Endothelial cell of umbilical vein (primary cell): ENCODE results near the gene PIWIL4. TPM values are rescaled to one million over a fixed set of nuclear protein-coding genes. Genes with fewer than 3 reads are reported as not detected.

Experiments used
- BruUV-seq: library from RNA; stranded (reverse); fragments of 400-500 nt; replicated peaks from 2 replicates; lab custom pipeline; 2021; lab: Mats Ljungman, UMichigan
- CTCF ChIA-PET: fragments of 300-600, 350-600 bp; sonication (Branson Sonifier 250); formaldehyde crosslinking; loops from one replicate; lab custom pipeline; 2021; ENCODE audit warnings: antibody characterized with exemption, inconsistent platforms; lab: Charles Lee
- POLR2A ChIA-PET: fragments of 300-600, 350-600 bp; sonication (Branson Sonifier 250); formaldehyde crosslinking; loops from one replicate; lab custom pipeline; 2021; ENCODE audit warnings: antibody characterized with exemption, inconsistent platforms; lab: Charles Lee
- DNase-seq: peaks from one replicate; pipeline ENCODE4 v3.0.0-alpha.2; 2011; ENCODE audit warnings: low read depth, low spot score
- FAIRE-seq: peaks from 2 replicates; lab custom pipeline; 2011; peaks lifted over from hg19 to GRCh38; lab: Jason Lieb, UNC
- H2AFZ ChIP-seq: 2 replicates; pipeline ENCODE4 v1.6.0; 2012; ENCODE audit warnings: low read depth, low read length, control low read depth, inconsistent platforms
- H3K27ac ChIP-seq: 2 replicates; pipeline ENCODE4 v1.5.1; 2011; ENCODE audit warnings: low read depth, mild to moderate bottlenecking, control low read depth, low read length, moderate library complexity; ENCODE audit not compliant: insufficient read depth
- H3K27me3 ChIP-seq, 2 experiments: 2 replicates each; pipeline versions ENCODE4 v1.6.0 to v1.6.1; 2011; ENCODE audit warnings: low read length in 2 of 2, mixed read lengths in 1 of 2; ENCODE audit not compliant: control insufficient read depth in 2 of 2, insufficient read depth in 2 of 2
- H3K36me3 ChIP-seq, 2 experiments: 2 replicates in 1 of 2; 3 replicates in 1 of 2; pipeline ENCODE4 v1.5.1; 2011; ENCODE audit warnings: low read length in 2 of 2, mild to moderate bottlenecking in 1 of 2, moderate library complexity in 1 of 2; ENCODE audit not compliant: control insufficient read depth in 2 of 2, insufficient read depth in 2 of 2; ENCODE audit errors: extremely low read depth in 1 of 2
- H3K4me1 ChIP-seq: 3 replicates; pipeline ENCODE4 v1.5.1; 2011; ENCODE audit warnings: mild to moderate bottlenecking, low read length; ENCODE audit not compliant: control insufficient read depth, insufficient read depth; ENCODE audit errors: extremely low read depth
- H3K4me2 ChIP-seq: 2 replicates; pipeline ENCODE4 v1.6.1; 2011; ENCODE audit warnings: low read length, control low read depth, mixed read lengths; ENCODE audit not compliant: insufficient read depth
- H3K4me3 ChIP-seq, 3 experiments: fragments of 200-600 bp in 1 of 3; sonication (generic), shearing (Covaris generic) in 1 of 3; replicated peaks in 1 of 3; 2 replicates each; pipeline ENCODE4 v1.5.1; 2011 to 2016; ENCODE audit warnings: control low read depth in 3 of 3, low read length in 3 of 3, mild to moderate bottlenecking in 2 of 3, inconsistent platforms in 1 of 3, low read depth in 1 of 3, moderate library complexity in 1 of 3; ENCODE audit not compliant: insufficient read depth in 1 of 3
- H3K79me2 ChIP-seq: 2 replicates; pipeline ENCODE4 v1.6.0; 2012; ENCODE audit warnings: low read length, inconsistent platforms; ENCODE audit not compliant: control insufficient read depth, insufficient read depth
- H3K9ac ChIP-seq: replicated peaks from 2 replicates; pipeline ENCODE3; 2011; ENCODE audit warnings: low read length, control low read depth; ENCODE audit not compliant: insufficient read depth; ENCODE audit errors: extremely low read depth
- H3K9me1 ChIP-seq: replicated peaks from 3 replicates; pipeline ENCODE4 v1.6.0; 2011; ENCODE audit warnings: mild to moderate bottlenecking, low read length; ENCODE audit not compliant: control insufficient read depth, insufficient read depth; ENCODE audit errors: extremely low read depth
- H3K9me3 ChIP-seq: replicated peaks from 2 replicates; pipeline ENCODE4 v1.5.1; 2012; ENCODE audit warnings: low read length, inconsistent platforms; ENCODE audit not compliant: control insufficient read depth, insufficient read depth
- H4K20me1 ChIP-seq: replicated peaks from 2 replicates; pipeline ENCODE3; 2011; ENCODE audit warnings: mild to moderate bottlenecking, low read length; ENCODE audit not compliant: control insufficient read depth, insufficient read depth; ENCODE audit errors: extremely low read depth
- EZH2 ChIP-seq: IDR thresholded peaks from 2 replicates; pipeline ENCODE4 v1.6.1; 2012; ENCODE audit warnings: borderline replicate concordance, low read depth, mild to moderate bottlenecking, moderate library complexity, low read length, inconsistent platforms; ENCODE audit not compliant: severe bottlenecking
- FOS ChIP-seq: IDR thresholded peaks from 2 replicates; pipeline ENCODE4 v1.6.1; 2011; ENCODE audit warnings: mild to moderate bottlenecking, low read length, moderate library complexity, borderline replicate concordance; ENCODE audit not compliant: insufficient read depth
- GATA2 ChIP-seq: IDR thresholded peaks from 2 replicates; pipeline ENCODE4 v1.7.0; 2011; ENCODE audit warnings: low read depth, mild to moderate bottlenecking, moderate library complexity, mixed read lengths, low read length; ENCODE audit not compliant: insufficient read length, insufficient read depth
- JUN ChIP-seq: IDR thresholded peaks from 2 replicates; pipeline ENCODE4 v1.6.1; 2011; ENCODE audit warnings: borderline replicate concordance, low read depth; ENCODE audit not compliant: insufficient read length, insufficient read depth
- MYC ChIP-seq: IDR thresholded peaks from one replicate; pipeline ENCODE4 v1.6.1; 2011; ENCODE audit warnings: mild to moderate bottlenecking, low read depth, low read length
- POLR2A ChIP-seq: IDR thresholded peaks from 2 replicates; pipeline ENCODE4 v1.6.1; 2012; ENCODE audit warnings: low read depth, mild to moderate bottlenecking, control low read depth, low read length
- POLR2AphosphoS5 ChIP-seq: IDR thresholded peaks from 2 replicates; pipeline ENCODE4 v1.6.1; 2012; ENCODE audit warnings: low read depth, mild to moderate bottlenecking, control low read depth, low read length, moderate library complexity; ENCODE audit not compliant: insufficient read depth
- dilution Hi-C: fragments of 300-500 bp; cut with MboI; formaldehyde crosslinking; loops from one replicate; pipeline ENCODE4 v1.15.0; 2019; ENCODE audit warnings: low sequenced_read_pairs; ENCODE audit not compliant: extremely low pct_ligation_motif_present
- intact Hi-C: fragments of 100-400 bp; cut with micrococcal nuclease; formaldehyde crosslinking; loops from one replicate; pipeline ENCODE4 v1.10.0; 2022
- polyA plus RNA-seq, 4 experiments: library from polyadenylated mRNA; depleted of rRNA in 3 of 4; stranded (reverse) in 3 of 4; unstranded in 1 of 4; fragments of >200 nt; gene quantifications; 2 replicates each; pipeline versions ENCODE4 v1.2.1 to v1.2.3, GENCODE V29; 2011 to 2012; ENCODE audit warnings: missing spikeins in 1 of 4
- total RNA-seq: library from RNA; stranded (reverse); gene quantifications from 2 replicates; pipeline ENCODE4 v1.2.3, GENCODE V29; 2021
- TF ChIP-seq, protein P1 (sequence below): IDR thresholded peaks from 2 replicates; pipeline ENCODE4 v1.6.1; 2011; ENCODE audit not compliant: insufficient read depth, insufficient read length
- TF ChIP-seq, protein P2 (sequence below), 2 donors: IDR thresholded peaks; 1 replicate in 1 of 2; 2 replicates in 1 of 2; pipeline ENCODE4 v1.5.1; 2011; ENCODE audit warnings: low read length in 2 of 2, mild to moderate bottlenecking in 2 of 2, moderate library complexity in 2 of 2, control low read depth in 1 of 2, inconsistent platforms in 1 of 2, low read depth in 1 of 2; ENCODE audit not compliant: insufficient read depth in 1 of 2; ENCODE audit errors: extremely low read depth in 1 of 2

PIWIL4 gene
- total and polyA plus RNA-seq, 2 donors (not counting 3 experiments of a cell fraction or from before 2014, with no cell fraction given) = 0.55 to 0.64 TPM

DNA sequence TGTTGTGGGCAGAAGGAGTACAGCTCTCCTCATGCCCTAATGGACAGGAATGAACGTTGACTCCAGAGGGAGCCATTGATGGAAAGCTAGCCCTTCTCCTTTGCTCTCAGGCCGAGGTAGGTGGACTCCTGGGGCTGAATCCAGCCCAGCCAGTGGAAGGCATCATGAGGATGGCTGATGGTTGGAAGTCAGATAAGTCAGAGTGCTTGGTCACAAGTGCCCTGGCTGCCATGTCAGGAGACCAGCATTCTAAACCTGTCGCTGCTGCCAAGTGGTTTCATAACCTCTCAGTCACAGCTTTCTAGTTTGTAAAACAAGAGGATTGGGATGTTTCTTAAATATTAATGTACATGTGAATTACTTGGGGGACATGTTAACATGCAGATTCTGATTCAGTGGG lies 32.3 kb downstream of the PIWIL4 start:
- Histone ChIP-seq H3K27ac (no peak overlapping the region), H3K9ac (no peak overlapping the region), H3K4me1 (no peaks in the 10 kb centered on the region), H4K20me1 (no peaks in the 10 kb centered on the region), H3K9me1 (no peaks in the 10 kb centered on the region), H3K79me2 (no peaks in the 10 kb centered on the region), H3K4me3 (no peak overlapping the region), H3K4me2 (no peak overlapping the region), H3K36me3 (no peaks in the 10 kb centered on the region), H3K9me3 (no peaks in the 10 kb centered on the region), H3K27me3 (no peaks in the 10 kb centered on the region), H2AFZ (no peak overlapping the region)
- no peak for FAIRE-seq
- ChIA-PET CTCF (no interaction called here), POLR2A (no interaction called here)
- TF ChIP-seq, protein P1, sequence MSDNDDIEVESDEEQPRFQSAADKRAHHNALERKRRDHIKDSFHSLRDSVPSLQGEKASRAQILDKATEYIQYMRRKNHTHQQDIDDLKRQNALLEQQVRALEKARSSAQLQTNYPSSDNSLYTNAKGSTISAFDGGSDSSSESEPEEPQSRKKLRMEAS = no peak
- TF ChIP-seq FOS = no peak
- TF ChIP-seq GATA2 = no peak
- TF ChIP-seq POLR2AphosphoS5 = no peak
- no peak for TF ChIP-seq POLR2A
- no peak for TF ChIP-seq JUN
- TF ChIP-seq MYC = no peak
- TF ChIP-seq, protein P2, sequence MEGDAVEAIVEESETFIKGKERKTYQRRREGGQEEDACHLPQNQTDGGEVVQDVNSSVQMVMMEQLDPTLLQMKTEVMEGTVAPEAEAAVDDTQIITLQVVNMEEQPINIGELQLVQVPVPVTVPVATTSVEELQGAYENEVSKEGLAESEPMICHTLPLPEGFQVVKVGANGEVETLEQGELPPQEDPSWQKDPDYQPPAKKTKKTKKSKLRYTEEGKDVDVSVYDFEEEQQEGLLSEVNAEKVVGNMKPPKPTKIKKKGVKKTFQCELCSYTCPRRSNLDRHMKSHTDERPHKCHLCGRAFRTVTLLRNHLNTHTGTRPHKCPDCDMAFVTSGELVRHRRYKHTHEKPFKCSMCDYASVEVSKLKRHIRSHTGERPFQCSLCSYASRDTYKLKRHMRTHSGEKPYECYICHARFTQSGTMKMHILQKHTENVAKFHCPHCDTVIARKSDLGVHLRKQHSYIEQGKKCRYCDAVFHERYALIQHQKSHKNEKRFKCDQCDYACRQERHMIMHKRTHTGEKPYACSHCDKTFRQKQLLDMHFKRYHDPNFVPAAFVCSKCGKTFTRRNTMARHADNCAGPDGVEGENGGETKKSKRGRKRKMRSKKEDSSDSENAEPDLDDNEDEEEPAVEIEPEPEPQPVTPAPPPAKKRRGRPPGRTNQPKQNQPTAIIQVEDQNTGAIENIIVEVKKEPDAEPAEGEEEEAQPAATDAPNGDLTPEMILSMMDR (IDR thresholded peaks at IDR 0.05; ENCODE audit: extremely low read depth in 1 of 2, insufficient read depth in 1 of 2, low read depth in 1 of 2, low read length in 2 of 2) = no peak
- TF ChIP-seq EZH2 = no peak
- DNase-seq = no peak
- no TSS peak for BruUV-seq
- intact Hi-C loops = no loop called here
- dilution Hi-C loops = no loop called here
